ENCODE data around the gene ATP1A1.
A peak's percentile ranks its signal among the peaks of the same experiment; 100 is the strongest.

Gene ATP1A1

DNA sequence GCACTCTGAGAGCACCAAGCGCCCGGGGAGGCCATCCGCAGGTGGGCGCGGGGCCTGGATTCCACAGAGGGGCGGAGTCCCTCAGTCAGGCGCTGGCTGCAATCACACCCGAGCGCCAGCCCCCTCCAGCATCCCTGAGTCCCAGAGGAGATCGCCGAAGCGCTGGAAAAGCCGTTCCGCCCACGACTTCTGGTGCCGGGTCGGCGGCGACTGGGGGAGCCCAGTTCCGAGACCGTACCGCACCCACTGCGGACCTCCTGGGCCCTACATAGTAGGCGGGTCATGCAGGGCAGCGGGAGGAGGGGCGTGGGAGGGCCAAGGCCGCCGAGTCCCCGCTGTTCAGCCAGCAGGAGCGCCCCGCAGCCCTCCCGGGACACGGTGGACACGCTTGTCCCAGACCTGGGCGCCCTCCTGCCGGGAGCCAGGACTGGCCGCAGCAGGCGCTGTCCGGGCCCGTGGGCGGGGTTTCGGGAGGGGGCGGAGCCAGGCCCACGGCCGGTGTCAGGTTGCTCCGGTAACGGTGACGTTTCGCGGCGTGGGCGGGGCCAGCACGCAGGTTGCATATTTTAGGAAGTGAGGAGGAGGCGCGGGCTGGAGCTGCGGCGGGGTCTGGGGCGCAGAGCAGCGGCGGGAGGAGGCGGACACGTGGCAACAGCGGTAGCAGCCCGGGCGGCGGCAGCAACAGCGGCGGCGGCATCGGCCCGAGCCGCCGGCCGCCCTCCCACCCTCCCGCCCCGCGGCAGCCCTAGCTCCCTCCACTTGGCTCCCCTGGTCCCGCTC, at the start of gene ATP1A1:
TSS of gene ATP1A1 (plus strand) at position 594 of the 780 bp plus-strand sequence. CDS start 268 bp downstream, outside the sequence.
- ATAC-seq (peak; percentile 60), DNase-seq (peak; percentile 99)

DNA sequence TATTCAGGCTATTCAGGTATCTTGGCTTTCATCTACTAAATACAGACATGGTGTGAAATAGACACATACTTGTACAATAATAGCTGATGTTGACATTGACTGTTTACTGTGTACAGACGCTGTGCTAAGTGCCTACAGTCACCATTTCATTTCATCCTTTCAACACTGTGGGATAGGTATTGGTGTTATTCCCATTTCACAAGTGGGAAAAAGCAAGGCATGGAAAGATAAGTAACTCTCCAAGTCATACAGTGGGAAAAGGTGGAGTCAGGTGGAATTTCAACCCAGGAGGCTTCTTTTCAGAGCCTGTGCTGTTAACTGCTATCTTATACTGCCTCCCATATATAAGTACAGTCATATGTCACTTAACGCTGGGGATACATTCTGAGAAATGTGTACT, 49.6 kb upstream of the ATP1A1 start:
- DNase-seq (no peak), ATAC-seq (no peak)

DNA sequence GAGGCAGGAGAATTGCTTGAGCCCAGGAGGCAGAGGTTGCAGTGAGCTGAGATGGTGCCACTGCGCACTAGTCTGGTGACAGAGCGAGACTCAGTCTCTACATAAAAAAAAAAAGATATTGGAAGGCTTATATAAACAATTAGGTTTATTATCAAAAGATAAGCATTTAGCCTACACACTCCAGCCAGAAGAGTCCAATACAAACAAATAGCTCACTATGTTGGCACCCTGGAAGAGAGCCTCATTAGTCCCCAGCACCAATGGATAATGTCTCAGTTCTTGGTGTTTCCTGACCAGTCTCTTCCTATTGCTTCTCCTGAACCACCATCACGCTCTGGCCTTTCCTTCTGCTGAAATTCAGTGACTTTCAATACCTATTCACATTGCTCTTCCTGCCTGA, 48.6 kb upstream of the ATP1A1 start:
- DNase-seq (no peak), ATAC-seq (no peak)

DNA sequence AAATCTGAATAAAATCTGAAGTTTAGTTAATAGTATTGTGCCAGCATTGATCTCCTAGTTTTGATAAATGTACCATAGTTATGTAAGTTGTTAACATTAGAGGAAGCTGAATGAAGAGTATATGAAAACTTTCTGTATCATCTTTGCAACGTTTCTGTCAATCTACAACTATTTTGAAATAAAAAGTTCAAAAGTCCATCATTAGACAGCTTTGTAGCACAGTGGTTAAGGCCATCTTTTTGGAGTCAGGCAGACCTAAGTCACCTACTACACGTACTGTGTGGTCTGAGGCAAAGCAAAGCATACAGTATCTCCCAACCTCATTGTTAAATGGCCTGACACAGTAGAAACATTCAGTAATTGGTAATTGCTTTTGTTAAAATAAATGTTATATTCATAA, 47.9 kb upstream of the ATP1A1 start:
- ATAC-seq (no peak), DNase-seq (no peak)

GRCh38 chr1:116325922-116326321, 47.1 kb upstream of the ATP1A1 start:
- DNase-seq = peak; percentile 21

GRCh38 chr1:116326486-116326885, 46.6 kb upstream of the ATP1A1 start:
- DNase-seq (no peak), ATAC-seq (no peak)

More at GRCh38 chr1:116325922-116326321, 47.1 kb upstream of the ATP1A1 start:
- peak; percentile 65 for ATAC-seq

GRCh38 chr1:116328671-116329070, 44.4 kb upstream of the ATP1A1 start:
- no peak for ATAC-seq
- no peak for DNase-seq

GRCh38 chr1:116329524-116330341, 43.3 kb upstream of the ATP1A1 start:
- ATAC-seq = no peak

GRCh38 chr1:116330342-116330652, 42.7 kb upstream of the ATP1A1 start:
- DNase-seq (no peak), ATAC-seq (no peak)

More at GRCh38 chr1:116329524-116330341, 43.3 kb upstream of the ATP1A1 start:
- DNase-seq = no peak

- ATAC-seq (no peak), DNase-seq (no peak)
These were observed 42.2 kb upstream of the ATP1A1 start for GRCh38 chr1:116330846-116331245.

- no peak for DNase-seq
- no peak for ATAC-seq
These were observed 41.5 kb upstream of the ATP1A1 start for GRCh38 chr1:116331523-116331922.

- no peak for ATAC-seq
These were observed 40.6 kb upstream of the ATP1A1 start for GRCh38 chr1:116332451-116332850.

DNA sequence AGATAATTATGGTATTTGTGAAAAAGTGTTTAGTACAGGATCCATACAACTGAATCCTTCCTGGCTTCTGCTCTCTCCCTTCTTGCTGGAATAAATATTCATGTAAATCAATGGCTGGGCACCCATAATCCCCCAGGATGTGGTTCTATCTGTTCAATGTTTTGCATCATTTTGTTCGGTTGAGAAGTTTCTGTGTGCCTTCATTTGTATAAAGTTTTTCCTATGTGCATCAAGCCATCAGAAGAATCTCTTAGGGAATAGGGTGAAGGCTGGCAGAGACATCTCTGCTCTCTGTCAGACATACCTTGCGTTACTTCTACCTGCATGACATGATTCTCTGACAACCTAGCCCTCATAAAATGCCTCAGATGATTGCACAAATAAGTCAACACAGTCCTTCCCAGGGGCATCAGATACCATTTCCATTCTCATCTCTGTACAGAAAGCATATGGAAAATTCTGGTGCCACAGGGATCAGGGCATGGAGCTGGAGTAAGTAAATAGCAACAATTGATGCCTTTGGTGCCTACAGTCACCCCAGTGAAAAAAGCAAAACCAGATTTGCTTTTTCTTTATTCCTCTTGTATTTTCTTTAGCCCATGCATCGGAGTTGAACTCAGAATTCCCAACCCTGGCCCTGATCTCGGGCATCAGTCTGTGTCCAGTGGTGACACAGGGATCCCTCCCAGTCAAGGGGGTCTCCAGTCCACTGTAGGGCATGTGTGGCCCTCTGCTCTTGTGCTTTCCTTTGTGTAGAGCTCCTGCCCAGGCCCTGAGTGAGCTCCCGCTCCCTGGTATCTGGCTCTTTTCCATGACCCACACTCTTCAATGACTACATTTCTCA, 39.7 kb upstream of the ATP1A1 start:
- no peak for DNase-seq

More at GRCh38 chr1:116332451-116332850, 40.6 kb upstream of the ATP1A1 start:
- no peak for DNase-seq

GRCh38 chr1:116334015-116334547, 39.0 kb upstream of the ATP1A1 start:
- no peak for ATAC-seq

More for the DNA sequence above, 39.7 kb upstream of the ATP1A1 start:
- ATAC-seq = no peak

DNA sequence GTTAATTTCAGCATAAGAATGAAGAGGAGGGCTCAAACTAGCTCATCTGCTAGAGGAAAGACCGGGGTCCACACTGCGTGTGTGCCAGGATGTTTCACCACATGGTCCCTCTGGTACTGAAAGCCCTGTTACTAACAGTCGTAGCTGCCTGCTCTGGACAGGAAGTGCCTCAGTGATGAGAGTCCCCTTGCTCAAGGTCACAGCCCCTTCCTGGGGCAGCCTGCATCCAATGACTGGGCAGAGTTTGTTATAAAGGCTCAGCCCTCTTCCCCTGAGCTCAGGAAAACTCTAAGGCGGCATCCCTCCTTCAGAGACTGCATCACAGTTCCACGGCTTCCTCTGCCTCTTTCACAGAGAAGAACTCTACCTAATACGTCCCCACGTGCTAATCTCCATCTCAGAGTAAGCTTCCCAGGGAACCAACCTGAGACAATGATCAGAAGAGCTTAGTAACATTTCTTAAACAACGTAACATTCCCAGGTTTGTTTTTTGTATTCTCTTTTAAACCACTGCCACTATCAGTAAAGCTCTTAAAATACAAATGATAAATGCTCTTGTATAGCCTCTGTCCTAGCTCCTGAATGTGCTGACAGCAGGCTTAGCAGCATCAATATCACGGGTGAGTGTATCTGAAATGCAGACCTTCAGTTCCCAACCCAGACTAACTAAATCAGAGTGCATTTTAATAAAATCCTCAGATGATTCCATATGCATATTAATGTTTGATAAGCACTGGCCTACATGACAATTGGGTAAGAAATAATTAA, 38.0 kb upstream of the ATP1A1 start:
- ATAC-seq (peak; percentile 46), DNase-seq (no peak)

More at GRCh38 chr1:116334015-116334547, 39.0 kb upstream of the ATP1A1 start:
- DNase-seq = no peak

DNA sequence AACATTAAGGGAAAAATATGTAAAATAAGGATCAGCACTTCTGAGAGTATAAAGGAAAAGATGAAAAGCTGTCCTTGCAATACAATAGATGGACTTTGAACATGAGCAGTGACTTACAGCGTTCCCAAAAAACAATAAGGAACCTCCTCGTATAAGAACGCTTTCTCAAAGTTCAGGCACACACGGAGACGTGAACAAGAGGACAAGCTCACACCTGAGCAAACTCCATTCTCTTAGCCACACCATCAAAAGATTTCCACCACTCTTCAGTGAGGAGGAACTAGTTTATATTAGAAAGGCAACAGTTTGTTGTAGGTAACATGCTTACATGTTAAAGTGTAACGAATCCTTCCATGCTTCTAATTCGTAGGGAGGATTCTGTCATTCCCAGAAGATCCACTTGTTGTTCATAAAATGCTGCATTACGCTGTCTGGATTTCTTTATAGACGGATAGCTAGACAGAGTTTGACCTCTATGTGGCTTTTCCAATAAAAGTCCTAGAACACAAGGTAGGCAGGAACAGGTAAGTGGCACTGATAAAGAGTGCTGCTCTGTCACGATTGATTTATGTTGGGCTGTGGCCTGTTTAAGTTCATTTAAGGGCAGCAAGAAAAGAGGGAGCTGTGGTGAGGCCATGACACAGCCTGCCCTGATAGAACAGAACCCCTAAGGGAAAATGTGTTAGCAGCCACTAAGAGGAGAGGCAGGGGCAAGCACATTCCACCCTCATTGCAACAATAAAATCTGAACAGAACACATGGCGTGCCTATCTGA, 37.0 kb upstream of the ATP1A1 start:
- ATAC-seq = no peak
- no peak for DNase-seq

DNA sequence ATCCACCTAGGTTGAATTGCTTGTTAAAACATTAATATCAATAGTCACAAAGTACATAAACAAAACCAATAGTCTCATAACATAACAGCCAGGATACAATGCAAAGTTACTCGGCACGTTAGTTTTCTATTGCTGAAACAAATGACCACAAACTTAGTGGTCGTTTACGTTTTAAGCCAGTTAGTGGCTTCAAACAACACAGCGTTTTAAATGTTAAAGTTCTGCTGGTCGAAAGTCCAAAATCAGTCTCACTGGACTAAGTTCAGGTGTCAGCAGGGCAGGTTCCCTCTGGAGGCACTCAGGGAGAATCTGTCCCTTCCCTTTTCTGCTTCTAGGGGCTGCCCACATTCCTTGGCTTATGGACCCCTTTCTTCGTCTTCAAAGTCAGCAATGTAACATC, 35.6 kb upstream of the ATP1A1 start:
- ATAC-seq = no peak
- DNase-seq = no peak

- DNase-seq = no peak
- ATAC-seq = no peak
These were observed 34.6 kb upstream of the ATP1A1 start for GRCh38 chr1:116338400-116338799.

- ATAC-seq = no peak
- DNase-seq = no peak
These were observed 32.4 kb upstream of the ATP1A1 start for GRCh38 chr1:116340506-116341231.

- ATAC-seq = no peak
These were observed 30.0 kb upstream of the ATP1A1 start for GRCh38 chr1:116343019-116343418.

More at GRCh38 chr1:116343019-116343418, 30.0 kb upstream of the ATP1A1 start:
- no peak for DNase-seq
